Memory B cell (primary cell): ENCODE data around the gene GRIFIN.
"Not testable (repeated sequence)": the region's sequence is repeated elsewhere in the genome, so short reads cannot be mapped to it uniquely, and the experiment has no call there.

ENCODE experiments used
- ATAC-seq: fragments of 150-1000 bp; cut with Tn5 transposase; 2 replicates; pipeline ENCODE4 v1.10.0; 2021; ENCODE audit warnings: low read depth, mild to moderate bottlenecking, moderate library complexity
- DNase-seq, 2 donors: peaks; one replicate each; pipeline ENCODE4 v3.0.0; 2022; ENCODE audit warnings: low spot score in 2 of 2
- H3K27ac Mint-ChIP-seq: one replicate; pipeline ENCODE4 v1.8.0; 2022; ENCODE audit warnings: mild to moderate bottlenecking, moderate library complexity, mixed read lengths
- H3K27me3 Mint-ChIP-seq: one replicate; pipeline ENCODE4 v1.8.0; 2022; ENCODE audit warnings: mixed read lengths
- H3K36me3 Mint-ChIP-seq: one replicate; pipeline ENCODE4 v1.8.0; 2022; ENCODE audit warnings: mild to moderate bottlenecking, mixed read lengths
- H3K4me1 Mint-ChIP-seq: one replicate; pipeline ENCODE4 v1.8.0; 2022; ENCODE audit warnings: mixed read lengths
- H3K4me3 Mint-ChIP-seq: one replicate; pipeline ENCODE4 v1.8.0; 2022; ENCODE audit warnings: mild to moderate bottlenecking, moderate library complexity, mixed read lengths
- H3K9me3 Mint-ChIP-seq: one replicate; pipeline ENCODE4 v1.8.0; 2022; ENCODE audit warnings: mixed read lengths

GRIFIN gene

DNA sequence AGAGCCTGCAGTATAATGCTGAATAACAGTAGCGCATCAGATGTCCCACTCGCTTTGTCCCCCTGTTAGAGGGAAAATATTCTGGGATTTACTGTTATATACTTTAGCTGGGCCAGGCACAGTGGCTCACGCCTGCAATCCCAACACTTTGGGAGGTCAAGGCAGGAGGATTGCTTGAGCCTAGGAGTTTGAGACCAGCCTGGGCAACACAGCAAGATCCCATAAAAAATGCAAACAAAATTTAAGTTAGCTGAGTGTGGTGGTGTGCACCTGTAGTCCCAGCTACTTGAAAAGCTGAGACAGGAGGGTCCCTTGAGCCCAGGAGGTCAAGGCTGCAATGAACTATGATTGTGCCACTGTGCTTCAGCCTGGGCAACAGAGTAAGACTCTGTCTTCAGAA is 22.3 kb downstream of the GRIFIN start:
- not testable (repeated sequence) for H3K27me3 Mint-ChIP-seq, H3K4me3 Mint-ChIP-seq, ATAC-seq, DNase-seq, H3K9me3 Mint-ChIP-seq, H3K27ac Mint-ChIP-seq, H3K36me3 Mint-ChIP-seq
- peaks cover 13% of the 10 kb centered on the region for H3K4me1 Mint-ChIP-seq

DNA sequence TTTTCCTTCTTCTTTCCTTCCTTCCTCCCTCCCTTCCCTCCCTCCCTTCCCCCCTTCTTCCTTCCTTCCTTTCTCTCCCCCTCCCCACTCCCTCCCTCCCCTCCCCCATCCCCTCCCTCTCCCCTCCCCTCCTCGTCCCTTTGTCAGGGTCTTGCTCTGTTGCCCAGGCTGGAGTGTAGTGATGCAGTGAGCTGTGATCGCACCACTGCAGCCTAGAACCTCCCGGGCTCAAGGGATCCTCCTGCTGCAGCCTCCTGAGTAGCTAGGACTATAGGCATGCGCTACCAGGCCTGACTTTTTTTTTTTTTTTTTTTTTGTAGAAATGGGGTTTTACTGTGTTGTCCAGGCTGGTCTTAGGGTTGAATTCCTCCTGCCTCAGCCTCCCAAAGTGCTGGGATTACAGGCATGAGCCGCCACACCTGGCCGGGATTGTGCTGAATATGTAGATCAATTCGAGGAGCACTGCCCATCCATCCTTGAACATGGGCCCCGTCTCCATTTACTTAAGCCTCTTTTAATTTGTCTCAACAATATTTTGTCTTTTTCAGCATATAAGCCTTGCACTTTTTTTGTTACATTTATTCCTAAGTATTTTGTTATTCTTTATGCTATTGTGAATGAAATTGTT is 23.4 kb downstream of the GRIFIN start:
- Mint-ChIP-seq H3K9me3 (no peaks in the 10 kb centered on the region), H3K27me3 (no peaks in the 10 kb centered on the region), H3K4me3 (peak overlapping the region; percentile 62), H3K27ac (no peak overlapping the region), H3K4me1 (peaks cover 9% of the 10 kb centered on the region), H3K36me3 (no peaks in the 10 kb centered on the region)
- ATAC-seq (no peak), DNase-seq (no peak)

GRCh38 chr7:2452074-2452507 is 24.1 kb downstream of the GRIFIN start:
- H3K36me3 Mint-ChIP-seq: no peaks in the 10 kb centered on the region
- H3K4me3 Mint-ChIP-seq: peak overlapping the region; percentile 77
- no peaks in the 10 kb centered on the region for H3K9me3 Mint-ChIP-seq
- no peaks in the 10 kb centered on the region for H3K27me3 Mint-ChIP-seq
- H3K4me1 Mint-ChIP-seq: peaks cover 8% of the 10 kb centered on the region
- DNase-seq (no peak), ATAC-seq (peak; percentile 49)
- H3K27ac Mint-ChIP-seq: no peak overlapping the region

DNA sequence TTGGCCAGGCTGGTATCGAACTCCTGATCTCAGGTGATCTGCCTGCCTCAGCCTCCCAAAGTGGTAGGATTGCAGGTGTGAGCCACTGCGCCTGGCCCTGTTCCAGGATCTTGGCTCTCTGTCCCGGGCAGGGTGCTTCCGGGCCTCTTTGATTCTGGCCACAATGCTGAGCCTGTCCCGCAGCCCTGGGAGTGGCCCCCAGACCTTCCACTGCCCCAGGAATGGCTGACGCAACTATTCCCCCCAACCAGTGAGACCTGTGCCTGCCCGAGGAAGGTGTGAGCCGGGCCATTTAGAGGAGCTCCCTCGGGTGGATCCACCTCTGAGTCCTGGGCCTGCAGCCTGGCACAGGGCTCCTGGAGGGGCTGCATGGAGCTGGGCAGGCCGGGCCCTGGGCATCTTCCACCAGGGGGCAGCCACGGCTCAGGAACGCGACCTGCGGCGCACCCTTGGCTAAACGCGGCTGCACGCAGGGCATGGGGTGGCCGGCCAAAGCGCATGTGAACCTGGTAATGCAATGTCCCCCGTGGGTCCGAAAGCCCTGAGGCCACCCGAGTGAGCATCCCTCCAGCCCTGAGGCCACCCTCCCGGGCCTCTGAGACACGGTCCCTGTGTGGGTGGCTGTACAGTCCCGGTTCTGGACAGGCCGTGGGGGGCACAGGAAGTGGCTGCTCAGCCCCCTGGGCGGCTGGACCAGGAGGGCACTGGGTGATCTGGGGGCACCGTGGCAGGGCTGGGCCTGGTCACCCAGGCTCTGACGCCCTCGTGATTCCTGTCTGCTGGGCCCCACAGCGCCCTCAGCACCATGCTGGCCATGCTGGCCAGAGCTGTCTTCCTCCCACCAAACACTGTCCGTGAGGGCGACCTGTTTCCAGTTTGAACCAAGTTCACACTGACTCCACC is 24.8 kb downstream of the GRIFIN start:
- Mint-ChIP-seq H3K9me3 (no peaks in the 10 kb centered on the region), H3K4me3 (peak overlapping the region; percentile 77), H3K4me1 (peaks cover 8% of the 10 kb centered on the region), H3K27me3 (no peaks in the 10 kb centered on the region), H3K27ac (no peak overlapping the region), H3K36me3 (no peaks in the 10 kb centered on the region)
- peak; percentile 95 for ATAC-seq
- DNase-seq: peak; percentile 87 to 92

DNA sequence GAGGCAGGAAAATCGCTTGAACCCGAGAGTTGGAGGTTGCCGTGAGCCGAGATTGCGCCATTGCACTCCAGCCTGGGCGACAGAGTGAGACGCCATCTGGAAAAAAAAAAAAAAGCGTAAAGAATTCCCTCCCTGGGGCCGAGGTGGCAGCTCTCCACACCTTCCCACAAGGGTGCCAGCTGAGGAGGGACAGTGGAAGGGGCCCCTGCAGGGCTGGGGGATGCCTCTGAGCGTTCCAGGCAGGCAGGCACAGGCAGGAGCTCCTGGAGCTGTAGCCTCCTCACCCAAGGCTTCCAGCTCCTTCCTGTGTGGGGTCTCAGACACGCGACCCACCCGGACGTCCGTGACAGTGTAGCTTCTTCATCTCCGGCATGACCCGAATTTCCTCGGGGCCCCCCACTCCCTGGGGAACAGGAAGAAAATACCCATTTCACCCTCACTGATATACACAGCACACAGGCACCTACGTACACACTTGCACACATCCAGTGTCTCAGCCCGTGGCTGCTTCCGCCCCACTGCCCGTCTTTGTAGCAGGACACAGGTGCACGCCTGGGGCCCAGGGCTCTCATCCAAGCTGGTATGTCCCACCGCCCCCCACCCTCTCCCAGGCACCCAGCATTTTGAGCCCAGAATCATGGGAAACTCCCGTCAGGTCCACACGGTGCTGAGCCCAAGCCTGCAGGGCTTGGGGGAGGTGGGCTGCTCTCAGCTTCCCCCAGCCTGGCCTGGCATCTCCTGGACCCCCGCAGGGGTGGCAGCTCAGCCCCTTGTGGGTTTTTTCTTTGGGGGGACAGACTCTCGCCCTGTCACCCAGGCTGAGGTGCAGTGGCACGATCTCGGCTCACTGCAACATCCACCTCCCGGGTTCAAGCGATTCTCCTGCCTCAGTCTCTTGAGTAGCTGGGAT is 25.7 kb downstream of the GRIFIN start:
- ATAC-seq: no peak

GRCh38 chr7:2446676-2447075 is 29.5 kb downstream of the GRIFIN start:
- DNase-seq (no peak), ATAC-seq (no peak)
- no peaks in the 10 kb centered on the region for H3K36me3 Mint-ChIP-seq

More for the DNA sequence above, 25.7 kb downstream of the GRIFIN start:
- Mint-ChIP-seq H3K4me3 (no peak overlapping the region), H3K9me3 (no peaks in the 10 kb centered on the region), H3K27ac (no peak overlapping the region), H3K27me3 (no peaks in the 10 kb centered on the region), H3K36me3 (no peaks in the 10 kb centered on the region), H3K4me1 (peaks cover 8% of the 10 kb centered on the region)
- no peak for DNase-seq

GRCh38 chr7:2445898-2446555 is 30.2 kb downstream of the GRIFIN start:
- peaks cover 3% of the 10 kb centered on the region for H3K4me1 Mint-ChIP-seq
- no peaks in the 10 kb centered on the region for H3K36me3 Mint-ChIP-seq
- H3K27ac Mint-ChIP-seq: no peak overlapping the region
- no peaks in the 10 kb centered on the region for H3K9me3 Mint-ChIP-seq
- no peak overlapping the region for H3K4me3 Mint-ChIP-seq
- DNase-seq (no peak), ATAC-seq (no peak)
- no peaks in the 10 kb centered on the region for H3K27me3 Mint-ChIP-seq

More at GRCh38 chr7:2446676-2447075, 29.5 kb downstream of the GRIFIN start:
- Mint-ChIP-seq H3K4me3 (no peak overlapping the region), H3K27me3 (no peaks in the 10 kb centered on the region), H3K27ac (no peak overlapping the region), H3K4me1 (peaks cover 6% of the 10 kb centered on the region), H3K9me3 (no peaks in the 10 kb centered on the region)

- Mint-ChIP-seq H3K27ac (no peak overlapping the region), H3K27me3 (no peaks in the 10 kb centered on the region), H3K36me3 (no peaks in the 10 kb centered on the region), H3K4me1 (peaks cover 5% of the 10 kb centered on the region), H3K9me3 (no peaks in the 10 kb centered on the region), H3K4me3 (no peak overlapping the region)
- no peak for DNase-seq
- no peak for ATAC-seq
Measured at GRCh38 chr7:2445047-2445446, 31.2 kb downstream of the GRIFIN start.

DNA sequence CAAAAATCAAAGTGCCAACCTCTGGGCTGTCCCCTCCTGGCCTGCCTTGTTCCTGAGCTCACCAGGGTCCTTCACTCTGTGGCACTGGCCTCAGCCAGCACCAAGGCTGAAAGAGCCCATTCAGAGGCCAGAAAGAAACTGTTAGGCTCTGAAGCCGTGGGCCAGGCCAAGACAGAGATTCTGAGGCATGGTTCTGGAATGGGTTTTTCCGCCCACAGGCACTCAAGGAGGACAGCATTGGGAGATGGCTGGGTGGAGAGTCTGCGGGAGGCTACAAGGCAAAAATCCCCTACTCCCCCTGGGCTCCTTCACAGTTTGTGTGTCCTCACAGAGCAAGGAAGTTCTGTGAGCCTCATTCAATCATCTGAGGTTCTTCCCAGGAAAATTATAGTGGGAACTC is 31.7 kb downstream of the GRIFIN start:
- no peak overlapping the region for H3K27ac Mint-ChIP-seq
- no peaks in the 10 kb centered on the region for H3K36me3 Mint-ChIP-seq
- H3K9me3 Mint-ChIP-seq: no peaks in the 10 kb centered on the region
- no peaks in the 10 kb centered on the region for H3K27me3 Mint-ChIP-seq
- DNase-seq (no peak), ATAC-seq (no peak)
- peaks cover 6% of the 10 kb centered on the region for H3K4me1 Mint-ChIP-seq
- no peak overlapping the region for H3K4me3 Mint-ChIP-seq

- DNase-seq: no peak
Measured at GRCh38 chr7:2443491-2443890, 32.7 kb downstream of the GRIFIN start.

DNA sequence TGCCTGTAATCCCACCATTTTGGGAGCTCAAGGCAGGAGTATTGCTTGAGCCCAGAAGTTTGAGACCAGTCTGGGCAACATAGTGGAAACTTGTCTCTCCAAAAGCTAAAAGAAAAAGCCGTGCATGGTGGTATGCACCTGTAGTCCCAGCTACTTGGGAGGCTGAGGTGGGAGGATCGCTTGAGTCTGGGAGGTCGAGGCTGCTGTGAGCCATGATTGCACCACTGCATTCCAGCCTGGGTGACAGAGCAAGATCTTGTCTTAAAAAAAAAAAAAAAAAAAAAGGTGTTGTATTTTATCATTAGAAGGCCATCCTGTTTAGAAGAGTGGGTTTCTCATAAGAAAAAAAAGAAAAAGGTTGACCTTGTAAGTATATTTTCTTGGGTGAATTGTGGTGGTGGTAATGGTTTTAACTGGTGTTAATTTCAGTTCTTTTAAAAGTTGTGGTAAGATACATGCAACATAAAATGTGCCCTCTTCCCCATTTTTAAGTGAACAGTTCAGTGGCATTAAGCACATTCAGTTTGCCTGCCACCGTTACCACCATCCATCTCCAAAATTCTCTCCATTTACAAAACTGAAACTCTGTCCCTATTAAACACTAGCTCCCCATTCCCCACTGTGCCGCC is 34.7 kb downstream of the GRIFIN start:
- no peaks in the 10 kb centered on the region for H3K27me3 Mint-ChIP-seq
- DNase-seq (no peak), ATAC-seq (no peak)
- peaks cover 6% of the 10 kb centered on the region for H3K4me1 Mint-ChIP-seq
- H3K36me3 Mint-ChIP-seq: peaks cover 11% of the 10 kb centered on the region
- no peak overlapping the region for H3K4me3 Mint-ChIP-seq
- H3K27ac Mint-ChIP-seq: no peak overlapping the region
- H3K9me3 Mint-ChIP-seq: no peaks in the 10 kb centered on the region

More at GRCh38 chr7:2443491-2443890, 32.7 kb downstream of the GRIFIN start:
- ATAC-seq: no peak
- Mint-ChIP-seq H3K36me3 (peaks cover 6% of the 10 kb centered on the region), H3K4me1 (peaks cover 6% of the 10 kb centered on the region), H3K4me3 (no peak overlapping the region), H3K9me3 (no peaks in the 10 kb centered on the region), H3K27ac (no peak overlapping the region), H3K27me3 (no peaks in the 10 kb centered on the region)

DNA sequence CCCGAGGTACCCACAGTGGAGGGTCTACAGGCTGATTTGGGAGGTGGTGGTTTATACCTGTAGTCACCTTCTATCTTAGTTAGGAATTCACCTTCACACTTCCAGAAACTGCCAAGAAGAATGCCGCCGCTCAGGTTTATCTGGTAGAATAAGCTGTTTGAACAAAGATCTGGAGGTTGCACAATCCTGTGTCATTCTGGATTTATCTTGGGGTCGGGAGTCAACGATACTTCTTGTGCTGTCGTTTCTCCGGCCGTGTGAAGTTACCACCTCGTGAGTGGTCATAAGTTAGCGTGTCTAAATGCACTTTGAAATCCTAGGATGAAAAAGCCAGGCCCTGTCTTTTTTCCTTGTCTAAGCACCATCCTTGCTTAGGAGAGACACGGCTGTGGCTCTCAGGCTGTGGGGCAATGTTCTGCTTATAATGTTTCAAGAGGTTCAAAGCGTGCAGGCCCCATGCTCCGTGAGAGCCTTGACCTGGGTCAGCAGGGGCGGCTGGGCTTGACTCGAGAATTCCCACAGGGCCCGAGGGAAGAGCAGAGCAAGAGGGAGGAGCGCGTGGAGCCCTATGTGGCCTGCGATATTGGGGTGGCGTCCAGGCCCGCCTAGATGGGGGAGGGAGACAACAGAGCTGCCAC is 35.5 kb downstream of the GRIFIN start:
- no peaks in the 10 kb centered on the region for H3K9me3 Mint-ChIP-seq

GRCh38 chr7:2438775-2439174 is 37.4 kb downstream of the GRIFIN start:
- peaks cover 6% of the 10 kb centered on the region for H3K4me1 Mint-ChIP-seq
- no peaks in the 10 kb centered on the region for H3K27me3 Mint-ChIP-seq
- H3K9me3 Mint-ChIP-seq: no peaks in the 10 kb centered on the region
- DNase-seq (no peak), ATAC-seq (no peak)
- H3K4me3 Mint-ChIP-seq: no peak overlapping the region
- H3K27ac Mint-ChIP-seq: no peak overlapping the region
- H3K36me3 Mint-ChIP-seq: peaks cover 18% of the 10 kb centered on the region

More for the DNA sequence above, 35.5 kb downstream of the GRIFIN start:
- Mint-ChIP-seq H3K36me3 (peaks cover 15% of the 10 kb centered on the region), H3K4me1 (peaks cover 6% of the 10 kb centered on the region), H3K27ac (no peak overlapping the region), H3K4me3 (no peak overlapping the region), H3K27me3 (no peaks in the 10 kb centered on the region)
- no peak for ATAC-seq
- no peak for DNase-seq
